C4-2B (cell line): ENCODE measurements around the gene RNF31.

Experiments used
- H3K27ac ChIP-seq: fragments of 450-650 bp; 2 replicates; pipeline ENCODE4 v1.5.1; 2017
- CTCF ChIP-seq: fragments of 450-650 bp; conservative IDR thresholded peaks from 2 replicates; pipeline ENCODE4 v1.5.1; 2017; ENCODE audit warnings: mild to moderate bottlenecking
- ZFX ChIP-seq: fragments of 450-650 bp; IDR thresholded peaks from 2 replicates; pipeline ENCODE4 v1.6.1; 2017

The RNF31 gene

GRCh38 chr14:24188251-24189058 is 41.2 kb downstream of the RNF31 start, which contains the start of gene IPO4:
IPO4 (minus strand) TSS chr14:24188816; CDS start chr14:24188787, 29 bp downstream.
- peak within 1 kb of the TSS; percentile 87 for H3K27ac ChIP-seq
- no peak for TF ChIP-seq CTCF
- TF ChIP-seq ZFX, result peak; percentile 65; the same call in 1 of the 2 replicates

GRCh38 chr14:24189059-24189375 is 41.7 kb downstream of the RNF31 start:
- peak overlapping the region; percentile 87 for H3K27ac ChIP-seq
- TF ChIP-seq ZFX (no peak), CTCF (no peak)

DNA sequence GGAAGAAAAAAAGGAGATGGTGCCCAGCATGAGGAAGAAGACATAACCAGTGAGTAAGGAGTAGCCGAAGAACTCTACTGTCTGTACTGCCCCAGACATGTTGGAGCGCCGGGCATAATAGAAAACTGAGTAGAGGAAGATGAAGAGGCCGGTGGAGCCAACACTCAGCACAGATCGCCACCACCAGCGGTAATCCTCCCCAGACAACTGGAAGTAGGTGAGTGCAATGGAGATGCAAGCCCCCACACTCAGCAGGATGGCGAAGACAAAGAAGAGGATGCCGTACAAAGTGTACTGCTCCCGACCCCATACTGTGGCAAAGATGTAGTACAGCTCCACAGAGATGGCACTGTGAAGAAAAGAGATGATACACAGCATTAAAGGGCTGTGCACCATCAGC is 42.2 kb downstream of the RNF31 start:
- peak overlapping the region; percentile 87; the same call in 1 of the 2 replicates for H3K27ac ChIP-seq
- TF ChIP-seq ZFX (no peak), CTCF (no peak)

GRCh38 chr14:24190416-24190815 is 43.1 kb downstream of the RNF31 start:
- TF ChIP-seq ZFX, result no peak
- no peak for TF ChIP-seq CTCF
- no peak overlapping the region for H3K27ac ChIP-seq

GRCh38 chr14:24192933-24193332 is 45.6 kb downstream of the RNF31 start:
- H3K27ac ChIP-seq, result no peak overlapping the region
- TF ChIP-seq ZFX (no peak), CTCF (no peak)

- TF ChIP-seq CTCF (no peak), ZFX (no peak)
- peak overlapping the region; percentile 95 for H3K27ac ChIP-seq
These were observed 47.0 kb downstream of the RNF31 start for GRCh38 chr14:24194186-24194872.

DNA sequence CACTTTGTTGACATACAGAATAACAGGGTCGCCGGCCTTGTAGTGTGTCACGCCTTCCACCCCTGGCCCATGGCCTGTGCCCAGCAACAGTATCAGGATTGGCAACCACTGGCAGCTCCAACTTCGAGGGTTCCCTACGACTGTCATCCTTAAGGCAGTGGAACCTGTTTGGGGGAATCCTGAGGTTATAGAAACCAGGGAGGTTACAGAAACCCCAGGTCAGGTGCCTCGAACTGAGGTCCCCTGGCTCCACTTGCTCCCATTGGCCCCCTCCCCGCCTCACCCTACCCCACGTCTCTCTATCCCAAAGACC is 47.5 kb downstream of the RNF31 start:
- H3K27ac ChIP-seq, result peak overlapping the region; percentile 95
- TF ChIP-seq ZFX (no peak), CTCF (no peak)
